ENCODE results near the gene CNPY1. TPM values are rescaled to one million over a fixed set of nuclear protein-coding genes. Genes with fewer than 3 reads are reported as not detected.

Gene CNPY1
- polyA plus RNA-seq, 1 of the 3 experiments (the other 2 are of a cell fraction) = not detected

DNA sequence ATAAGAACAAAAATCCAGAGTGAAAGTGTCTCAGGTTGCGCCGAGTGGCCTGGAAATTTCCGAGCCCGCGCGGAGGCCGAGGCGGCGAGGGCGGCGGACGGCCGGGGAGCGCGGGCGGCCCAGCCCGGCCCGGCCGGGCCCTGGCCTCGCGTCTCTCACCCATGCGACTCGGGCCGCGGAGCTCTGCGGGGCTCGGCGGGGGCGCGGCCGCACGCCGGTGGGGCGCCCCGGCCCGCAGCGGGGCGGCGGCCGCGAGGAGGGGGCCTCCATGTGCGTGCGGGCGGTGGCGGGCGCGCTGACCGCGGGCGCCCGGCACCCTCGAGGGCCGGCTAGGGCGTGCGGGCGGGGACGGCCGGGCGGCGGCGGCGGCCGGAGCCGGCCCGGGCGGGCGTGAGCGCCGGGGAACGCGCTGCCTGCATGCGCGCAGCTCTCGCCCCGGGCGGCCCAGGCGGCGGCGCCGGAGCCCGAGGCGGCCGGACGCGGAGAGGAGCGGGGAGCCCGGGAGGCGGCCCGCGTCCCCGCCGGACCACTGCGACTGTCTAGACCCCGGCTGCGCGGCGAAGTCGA lies 88.7 kb downstream of the CNPY1 start:
- Histone ChIP-seq H3K4me2 (peak overlapping the region; percentile 93), H4K20me1 (ENCODE audit: insufficient read depth) (peaks cover 21% of the 10 kb centered on the region), H3K27me3 (ENCODE audit: insufficient read depth) (peaks cover 96% of the 10 kb centered on the region), H3K9ac (no peak overlapping the region), H3K9me2 (no peaks in the 10 kb centered on the region), H3K36me3 (replicated peaks in 1 of 2; ENCODE audit: control insufficient read depth in 1 of 2, insufficient read depth in 2 of 2, low read length in 1 of 2) (no peaks in the 10 kb centered on the region), H3K27ac (ENCODE audit: low read depth in 2 of 2, low read length in 1 of 2) (no peak overlapping the region), H2AFZ (ENCODE audit: low read depth) (peak overlapping the region; percentile 74; the same call in 1 of the 2 replicates), H3K4me3 (ENCODE audit: low read depth in 2 of 2, low read length in 1 of 2) (peak overlapping the region; percentile 42 to 64), H3K79me2 (ENCODE audit: insufficient read depth) (no peaks in the 10 kb centered on the region), H3K4me1 (ENCODE audit: control insufficient read depth in 1 of 2, insufficient read depth in 2 of 2, low read depth in 1 of 2, low read length in 1 of 2) (peaks cover 8% of the 10 kb centered on the region in 2 experiments; a peak in 3 of 4 replicates), H3F3A (replicated peaks; ENCODE audit: insufficient read depth) (no peaks in the 10 kb centered on the region), H3K9me3 (no peaks in the 10 kb centered on the region)
- WGBS (ENCODE audit: low lambda C conversion rate) = no CpG with 5 or more reads among the region's 98 CpGs
- ChIA-PET POLR2A (no interaction called here), CTCF (interaction anchor here (1.0 to 1.2 kb wide), 2 partner anchors 78 to 141 kb away, joined by 3 to 5 read pairs; no protein-coding TSS in a partner anchor)
- peak; percentile 75 for DNase-seq
- TF ChIP-seq, protein P1, sequence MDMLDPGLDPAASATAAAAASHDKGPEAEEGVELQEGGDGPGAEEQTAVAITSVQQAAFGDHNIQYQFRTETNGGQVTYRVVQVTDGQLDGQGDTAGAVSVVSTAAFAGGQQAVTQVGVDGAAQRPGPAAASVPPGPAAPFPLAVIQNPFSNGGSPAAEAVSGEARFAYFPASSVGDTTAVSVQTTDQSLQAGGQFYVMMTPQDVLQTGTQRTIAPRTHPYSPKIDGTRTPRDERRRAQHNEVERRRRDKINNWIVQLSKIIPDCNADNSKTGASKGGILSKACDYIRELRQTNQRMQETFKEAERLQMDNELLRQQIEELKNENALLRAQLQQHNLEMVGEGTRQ (IDR thresholded peaks at IDR 0.05; ENCODE audit: borderline replicate concordance, low read depth, low read length) = no peak
- TF ChIP-seq, protein P2, sequence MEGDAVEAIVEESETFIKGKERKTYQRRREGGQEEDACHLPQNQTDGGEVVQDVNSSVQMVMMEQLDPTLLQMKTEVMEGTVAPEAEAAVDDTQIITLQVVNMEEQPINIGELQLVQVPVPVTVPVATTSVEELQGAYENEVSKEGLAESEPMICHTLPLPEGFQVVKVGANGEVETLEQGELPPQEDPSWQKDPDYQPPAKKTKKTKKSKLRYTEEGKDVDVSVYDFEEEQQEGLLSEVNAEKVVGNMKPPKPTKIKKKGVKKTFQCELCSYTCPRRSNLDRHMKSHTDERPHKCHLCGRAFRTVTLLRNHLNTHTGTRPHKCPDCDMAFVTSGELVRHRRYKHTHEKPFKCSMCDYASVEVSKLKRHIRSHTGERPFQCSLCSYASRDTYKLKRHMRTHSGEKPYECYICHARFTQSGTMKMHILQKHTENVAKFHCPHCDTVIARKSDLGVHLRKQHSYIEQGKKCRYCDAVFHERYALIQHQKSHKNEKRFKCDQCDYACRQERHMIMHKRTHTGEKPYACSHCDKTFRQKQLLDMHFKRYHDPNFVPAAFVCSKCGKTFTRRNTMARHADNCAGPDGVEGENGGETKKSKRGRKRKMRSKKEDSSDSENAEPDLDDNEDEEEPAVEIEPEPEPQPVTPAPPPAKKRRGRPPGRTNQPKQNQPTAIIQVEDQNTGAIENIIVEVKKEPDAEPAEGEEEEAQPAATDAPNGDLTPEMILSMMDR (IDR thresholded peaks at IDR 0.05) = no peak
- TF ChIP-seq EZH2phosphoT487 (IDR thresholded peaks at IDR 0.05; ENCODE audit: borderline replicate concordance, low read depth) (no peak; the same call in 1 of the 2 replicates), GABPA (IDR thresholded peaks at IDR 0.05; ENCODE audit: low read depth) (no peak), TAF1 (IDR thresholded peaks at IDR 0.05; ENCODE audit: borderline replicate concordance, low read depth, low read length) (no peak), FOSL2 (IDR thresholded peaks at IDR 0.05; ENCODE audit: borderline replicate concordance, low read depth) (no peak), TCF12 (IDR thresholded peaks at IDR 0.05) (no peak), RAD21 (IDR thresholded peaks at IDR 0.05; ENCODE audit: low read length) (no peak), EP300 (IDR thresholded peaks at IDR 0.05; ENCODE audit: borderline replicate concordance in 1 of 2, low read depth in 1 of 2, low read length in 1 of 2) (no peak), CHD2 (IDR thresholded peaks at IDR 0.05; ENCODE audit: low read length, partially characterized antibody) (no peak), FOXJ3 (CRISPR knock-in tag; IDR thresholded peaks at IDR 0.05) (no peak), ELF1 (IDR thresholded peaks at IDR 0.05) (no peak), NRF1 (IDR thresholded peaks at IDR 0.05; ENCODE audit: low read depth, low read length) (no peak), JUND (IDR thresholded peaks at IDR 0.05) (no peak), GATA2 (CRISPR knock-in tag; IDR thresholded peaks at IDR 0.05) (no peak), NFIC (IDR thresholded peaks at IDR 0.05; ENCODE audit: borderline replicate concordance) (no peak)
- TF ChIP-seq, protein P3, sequence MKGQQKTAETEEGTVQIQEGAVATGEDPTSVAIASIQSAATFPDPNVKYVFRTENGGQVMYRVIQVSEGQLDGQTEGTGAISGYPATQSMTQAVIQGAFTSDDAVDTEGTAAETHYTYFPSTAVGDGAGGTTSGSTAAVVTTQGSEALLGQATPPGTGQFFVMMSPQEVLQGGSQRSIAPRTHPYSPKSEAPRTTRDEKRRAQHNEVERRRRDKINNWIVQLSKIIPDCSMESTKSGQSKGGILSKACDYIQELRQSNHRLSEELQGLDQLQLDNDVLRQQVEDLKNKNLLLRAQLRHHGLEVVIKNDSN (IDR thresholded peaks at IDR 0.05; ENCODE audit: borderline replicate concordance, low read depth) = no peak
- TF ChIP-seq, protein P4, sequence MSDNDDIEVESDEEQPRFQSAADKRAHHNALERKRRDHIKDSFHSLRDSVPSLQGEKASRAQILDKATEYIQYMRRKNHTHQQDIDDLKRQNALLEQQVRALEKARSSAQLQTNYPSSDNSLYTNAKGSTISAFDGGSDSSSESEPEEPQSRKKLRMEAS (IDR thresholded peaks at IDR 0.05; ENCODE audit: low read depth) = no peak

Measured in SK-N-SH (cell line).